NCI-H446 (cell line): ENCODE data around the gene PBX4.
"Not testable (repeated sequence)": the region's sequence is repeated elsewhere in the genome, so short reads cannot be mapped to it uniquely, and the experiment has no call there.

Experiments
- DNase-seq, 2 experiments: peaks; one replicate each; lab custom pipeline; 2025; lab: John Stamatoyannopoulos, UW

Gene PBX4

GRCh38 chr19:19626516-19627472, 8.3 kb upstream of the PBX4 start:
- DNase-seq, result no peak

GRCh38 chr19:19624032-19624570, 5.6 kb upstream of the PBX4 start:
- no peak for DNase-seq

GRCh38 chr19:19623383-19623782, 4.9 kb upstream of the PBX4 start:
- no peak for DNase-seq

- DNase-seq, result no peak
Observed at GRCh38 chr19:19619849-19620210, 1.3 kb upstream of the PBX4 start.

- DNase-seq, result no peak
Observed at GRCh38 chr19:19619181-19619848, 828 bp upstream of the PBX4 start.

GRCh38 chr19:19615086-19615485, 3.4 kb downstream of the PBX4 start:
- DNase-seq, result no peak

- DNase-seq, result no peak
Observed at GRCh38 chr19:19613506-19613905, 5.0 kb downstream of the PBX4 start.

- no peak for DNase-seq
Observed at GRCh38 chr19:19610376-19611202, 7.9 kb downstream of the PBX4 start.

GRCh38 chr19:19606686-19607085, 11.8 kb downstream of the PBX4 start:
- DNase-seq, result not testable (repeated sequence)

- no peak for DNase-seq
Observed at GRCh38 chr19:19606021-19606420, 12.5 kb downstream of the PBX4 start.

- no peak for DNase-seq
Observed at GRCh38 chr19:19602713-19603324, 15.7 kb downstream of the PBX4 start.

- DNase-seq, result no peak
Observed at GRCh38 chr19:19602136-19602712, 16.3 kb downstream of the PBX4 start.

GRCh38 chr19:19600793-19601330, 17.6 kb downstream of the PBX4 start:
- no peak for DNase-seq

- DNase-seq, result not testable (repeated sequence)
Observed at GRCh38 chr19:19598728-19599451, 19.6 kb downstream of the PBX4 start.

- DNase-seq, result no peak
Observed at GRCh38 chr19:19597809-19598306, 20.6 kb downstream of the PBX4 start.

GRCh38 chr19:19595171-19595701, 23.3 kb downstream of the PBX4 start:
- peak in 1 of 2 experiments; percentile 22 for DNase-seq

GRCh38 chr19:19594381-19594780, 24.1 kb downstream of the PBX4 start:
- no peak for DNase-seq

GRCh38 chr19:19592690-19593089, 25.8 kb downstream of the PBX4 start:
- DNase-seq, result no peak

GRCh38 chr19:19591133-19591825, 27.2 kb downstream of the PBX4 start:
- no peak for DNase-seq
